Measurements from ENCODE around the gene C13orf46. TPM values are rescaled to one million over a fixed set of nuclear protein-coding genes. Genes with fewer than 3 reads are reported as not detected.

The C13orf46 gene
- total RNA-seq, 1 donor, result 0.27 TPM

GRCh38 chr13:113970810-113971470 lies 2.9 kb downstream of the C13orf46 start:
- DNase-seq (ENCODE audit: low read depth), result peak; percentile 67
- H3K4me3 ChIP-seq (ENCODE audit: low read depth, low read length), result no peak overlapping the region
- TF ChIP-seq, protein P1, sequence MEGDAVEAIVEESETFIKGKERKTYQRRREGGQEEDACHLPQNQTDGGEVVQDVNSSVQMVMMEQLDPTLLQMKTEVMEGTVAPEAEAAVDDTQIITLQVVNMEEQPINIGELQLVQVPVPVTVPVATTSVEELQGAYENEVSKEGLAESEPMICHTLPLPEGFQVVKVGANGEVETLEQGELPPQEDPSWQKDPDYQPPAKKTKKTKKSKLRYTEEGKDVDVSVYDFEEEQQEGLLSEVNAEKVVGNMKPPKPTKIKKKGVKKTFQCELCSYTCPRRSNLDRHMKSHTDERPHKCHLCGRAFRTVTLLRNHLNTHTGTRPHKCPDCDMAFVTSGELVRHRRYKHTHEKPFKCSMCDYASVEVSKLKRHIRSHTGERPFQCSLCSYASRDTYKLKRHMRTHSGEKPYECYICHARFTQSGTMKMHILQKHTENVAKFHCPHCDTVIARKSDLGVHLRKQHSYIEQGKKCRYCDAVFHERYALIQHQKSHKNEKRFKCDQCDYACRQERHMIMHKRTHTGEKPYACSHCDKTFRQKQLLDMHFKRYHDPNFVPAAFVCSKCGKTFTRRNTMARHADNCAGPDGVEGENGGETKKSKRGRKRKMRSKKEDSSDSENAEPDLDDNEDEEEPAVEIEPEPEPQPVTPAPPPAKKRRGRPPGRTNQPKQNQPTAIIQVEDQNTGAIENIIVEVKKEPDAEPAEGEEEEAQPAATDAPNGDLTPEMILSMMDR (IDR thresholded peaks at IDR 0.05; ENCODE audit: insufficient read depth, low read length), result no peak

DNA sequence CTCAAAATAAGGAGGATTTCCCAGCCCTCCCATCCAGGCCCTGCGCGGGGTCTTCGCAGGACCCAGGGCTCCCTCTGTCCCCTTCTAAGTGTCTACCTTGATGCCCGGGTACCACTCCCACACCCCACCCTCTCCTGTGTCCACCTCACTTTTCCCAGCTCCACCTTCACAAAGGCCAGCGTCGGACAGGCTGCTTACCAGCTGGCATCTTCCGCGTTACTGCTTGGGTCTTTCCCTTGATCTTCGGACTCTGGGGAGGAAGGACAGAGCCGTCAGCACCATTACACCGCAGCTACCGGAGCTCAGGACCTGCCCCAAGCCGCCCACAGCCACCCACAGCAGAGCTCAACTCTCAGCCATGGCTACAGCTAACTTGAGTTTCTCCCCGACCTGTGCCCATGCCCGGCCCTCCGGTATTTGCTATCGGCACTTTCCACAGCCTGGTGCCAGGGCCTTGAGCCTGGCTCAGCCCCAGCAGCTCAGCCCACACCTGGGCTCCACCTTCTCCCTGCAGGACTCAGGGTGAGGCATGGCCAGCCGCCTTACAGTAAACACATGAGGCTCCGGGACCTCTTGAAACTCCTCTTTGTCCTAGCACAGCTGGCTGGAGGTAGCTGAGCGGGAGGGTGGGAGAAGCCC lies 3.8 kb downstream of the C13orf46 start:
- DNase-seq (ENCODE audit: low read depth), result no peak
- TF ChIP-seq, protein P1 (IDR thresholded peaks at IDR 0.05; ENCODE audit: insufficient read depth, low read length), result no peak
- no peak overlapping the region for H3K4me3 ChIP-seq (ENCODE audit: low read depth, low read length)

- TF ChIP-seq, protein P1 (IDR thresholded peaks at IDR 0.05; ENCODE audit: insufficient read depth, low read length), result no peak
- no peak overlapping the region for H3K4me3 ChIP-seq (ENCODE audit: low read depth, low read length)
- DNase-seq (ENCODE audit: low read depth), result no peak
Observed at GRCh38 chr13:113969311-113969972, 4.4 kb downstream of the C13orf46 start.

GRCh38 chr13:113968463-113969310 lies 5.2 kb downstream of the C13orf46 start:
- DNase-seq (ENCODE audit: low read depth), result no peak
- no peak overlapping the region for H3K4me3 ChIP-seq (ENCODE audit: low read depth, low read length)
- TF ChIP-seq, protein P1 (IDR thresholded peaks at IDR 0.05; ENCODE audit: insufficient read depth, low read length), result no peak

DNA sequence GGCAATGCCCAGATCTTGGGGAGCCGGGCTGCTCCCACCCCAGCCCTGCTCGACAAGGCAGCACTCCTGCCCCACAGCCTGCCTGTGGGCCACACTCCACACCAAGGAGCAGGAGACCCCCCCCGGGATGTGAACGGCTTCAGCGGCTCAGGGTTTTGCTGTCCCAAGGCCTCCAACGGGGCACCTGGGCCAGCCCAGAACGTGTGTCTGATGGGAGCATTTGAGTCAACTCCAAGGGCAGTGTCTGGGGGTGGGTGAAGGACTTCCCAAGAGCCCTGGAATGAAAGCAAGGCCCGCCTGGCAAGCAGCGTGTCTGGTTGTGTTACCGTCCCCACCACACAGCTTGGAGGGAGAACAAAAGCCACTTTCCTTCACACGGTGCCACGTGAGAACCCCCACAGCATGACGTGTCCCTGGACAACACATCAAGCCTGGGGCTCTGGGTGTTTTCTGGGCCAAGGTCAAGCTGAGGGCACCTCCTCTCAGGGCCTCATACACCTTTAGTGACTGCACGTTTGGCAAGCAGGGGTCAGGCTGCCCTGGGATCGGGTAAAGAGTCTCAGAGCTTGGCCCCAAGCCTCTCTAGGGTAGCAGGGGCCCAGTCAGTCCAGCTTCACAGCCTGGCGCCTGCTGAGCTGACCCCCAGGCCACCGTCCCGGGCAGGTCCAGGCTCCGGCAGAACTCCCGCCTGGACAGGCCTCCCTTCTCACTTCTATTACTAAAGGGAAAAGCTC lies 6.0 kb downstream of the C13orf46 start:
- no peak for DNase-seq (ENCODE audit: low read depth)
- H3K4me3 ChIP-seq (ENCODE audit: low read depth, low read length), result no peak overlapping the region
- TF ChIP-seq, protein P1 (IDR thresholded peaks at IDR 0.05; ENCODE audit: insufficient read depth, low read length), result no peak

DNA sequence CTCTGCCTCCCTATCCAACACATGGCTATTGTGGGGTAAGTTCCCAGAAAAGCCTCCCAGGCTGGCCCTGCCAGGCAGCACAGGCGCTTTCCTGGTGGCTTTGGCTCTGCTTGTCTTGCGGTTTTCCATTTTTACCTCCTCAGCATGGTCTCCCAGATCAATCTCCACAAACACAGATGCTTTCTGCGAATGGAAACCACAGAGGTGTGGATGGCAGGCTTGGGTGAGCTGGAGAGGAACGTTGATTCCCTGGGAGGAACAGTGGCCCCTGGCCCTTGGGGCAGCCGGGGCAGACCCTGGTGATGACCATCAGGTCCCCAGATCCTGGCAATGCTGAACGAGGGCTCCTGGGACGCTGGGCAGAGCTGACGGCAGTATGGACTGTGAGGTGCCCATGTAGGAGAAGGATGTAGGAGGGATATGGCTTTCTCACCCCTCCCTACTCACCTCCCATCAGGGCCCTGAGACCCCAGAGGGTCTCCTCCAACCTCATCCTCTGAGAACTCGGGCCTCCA lies 6.6 kb downstream of the C13orf46 start:
- no peak overlapping the region for H3K4me3 ChIP-seq (ENCODE audit: low read depth, low read length)
- DNase-seq (ENCODE audit: low read depth), result no peak
- TF ChIP-seq, protein P1 (IDR thresholded peaks at IDR 0.05; ENCODE audit: insufficient read depth, low read length), result no peak

Data from fibroblast of the aortic adventitia (primary cell).